Measurements from ENCODE around the gene ENTPD8. TPM values are rescaled to one million over a fixed set of nuclear protein-coding genes. Genes with fewer than 3 reads are reported as not detected.

Gene ENTPD8
- total RNA-seq, 1 donor from 2014 or later: 0.21 TPM

DNA sequence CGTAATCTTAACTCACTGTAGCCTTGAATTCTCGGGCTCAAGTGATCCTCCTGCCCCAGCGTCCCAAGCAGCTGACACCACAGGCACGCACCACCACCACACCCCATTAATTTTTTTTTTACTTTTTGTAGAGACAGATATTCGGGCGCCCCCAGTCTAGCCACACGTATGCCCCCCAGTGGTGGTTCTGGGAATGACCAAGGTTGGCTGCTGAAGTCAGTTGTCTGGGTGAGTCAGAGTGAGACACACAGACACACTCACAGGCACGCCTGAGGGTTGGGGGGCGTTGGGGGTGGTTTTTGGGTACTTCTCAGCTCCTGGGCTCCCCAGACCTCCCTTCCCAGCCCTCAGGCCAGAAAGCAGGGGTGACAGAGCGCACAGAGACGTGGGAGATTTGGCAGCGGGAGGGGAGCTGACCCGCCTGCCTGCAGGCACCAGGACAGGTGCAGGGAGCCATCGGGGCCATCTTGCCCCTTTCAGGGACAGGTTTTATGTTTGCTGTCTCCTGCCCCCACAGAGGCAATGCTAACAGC, 4.2 kb upstream of the ENTPD8 start:
- TF ChIP-seq, protein P1, sequence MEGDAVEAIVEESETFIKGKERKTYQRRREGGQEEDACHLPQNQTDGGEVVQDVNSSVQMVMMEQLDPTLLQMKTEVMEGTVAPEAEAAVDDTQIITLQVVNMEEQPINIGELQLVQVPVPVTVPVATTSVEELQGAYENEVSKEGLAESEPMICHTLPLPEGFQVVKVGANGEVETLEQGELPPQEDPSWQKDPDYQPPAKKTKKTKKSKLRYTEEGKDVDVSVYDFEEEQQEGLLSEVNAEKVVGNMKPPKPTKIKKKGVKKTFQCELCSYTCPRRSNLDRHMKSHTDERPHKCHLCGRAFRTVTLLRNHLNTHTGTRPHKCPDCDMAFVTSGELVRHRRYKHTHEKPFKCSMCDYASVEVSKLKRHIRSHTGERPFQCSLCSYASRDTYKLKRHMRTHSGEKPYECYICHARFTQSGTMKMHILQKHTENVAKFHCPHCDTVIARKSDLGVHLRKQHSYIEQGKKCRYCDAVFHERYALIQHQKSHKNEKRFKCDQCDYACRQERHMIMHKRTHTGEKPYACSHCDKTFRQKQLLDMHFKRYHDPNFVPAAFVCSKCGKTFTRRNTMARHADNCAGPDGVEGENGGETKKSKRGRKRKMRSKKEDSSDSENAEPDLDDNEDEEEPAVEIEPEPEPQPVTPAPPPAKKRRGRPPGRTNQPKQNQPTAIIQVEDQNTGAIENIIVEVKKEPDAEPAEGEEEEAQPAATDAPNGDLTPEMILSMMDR (IDR thresholded peaks at IDR 0.05; ENCODE audit: unreplicated experiment): peak; percentile 87
- no peaks in the 10 kb centered on the region for H3K9me3 Mint-ChIP-seq (ENCODE audit: unreplicated experiment)
- H3K4me1 Mint-ChIP-seq (ENCODE audit: unreplicated experiment): peaks cover 2% of the 10 kb centered on the region
- peaks cover 3% of the 10 kb centered on the region for H3K36me3 Mint-ChIP-seq (ENCODE audit: low read depth, unreplicated experiment)
- peaks cover 16% of the 10 kb centered on the region for H3K27me3 Mint-ChIP-seq (ENCODE audit: unreplicated experiment)
- peak; percentile 84 for DNase-seq (ENCODE audit: low spot score)
- H3K27ac Mint-ChIP-seq (ENCODE audit: unreplicated experiment): no peak overlapping the region
- H3K4me3 Mint-ChIP-seq (ENCODE audit: unreplicated experiment): no peak overlapping the region

DNA sequence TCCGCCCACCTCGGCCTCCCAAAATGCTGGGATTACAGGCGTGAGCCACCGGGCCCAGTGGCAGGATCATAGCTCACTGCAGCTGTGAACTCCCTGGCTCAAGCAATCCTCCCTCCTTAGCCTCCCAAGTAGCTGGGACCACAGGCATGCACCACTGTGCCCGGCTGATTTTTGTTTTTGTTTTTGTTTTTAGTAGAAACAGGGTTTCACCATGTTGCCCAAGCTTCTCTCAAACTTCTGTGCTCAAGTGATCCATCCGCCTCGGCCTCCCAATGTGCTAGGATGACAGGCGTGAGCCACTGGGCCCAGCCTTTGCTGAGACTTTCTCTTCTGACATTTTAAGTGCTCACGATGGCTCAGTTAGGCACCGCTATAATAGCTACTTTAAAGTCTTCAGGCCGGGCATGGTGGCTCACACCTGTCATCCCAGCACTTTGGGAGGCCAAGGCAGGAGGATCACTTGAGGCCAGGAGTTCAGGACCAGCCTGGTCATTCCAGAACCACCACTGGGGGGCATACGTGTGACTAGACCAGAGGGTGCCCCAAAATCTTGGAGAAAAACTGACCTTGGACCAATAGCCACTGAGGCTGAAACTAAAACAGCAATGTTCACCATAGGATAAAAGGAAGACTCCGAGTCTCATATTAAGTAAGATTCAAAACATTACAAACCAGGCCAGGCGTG, 3.1 kb upstream of the ENTPD8 start:
- Mint-ChIP-seq H3K36me3 (ENCODE audit: low read depth, unreplicated experiment) (peaks cover 3% of the 10 kb centered on the region), H3K4me1 (ENCODE audit: unreplicated experiment) (peaks cover 2% of the 10 kb centered on the region), H3K27ac (ENCODE audit: unreplicated experiment) (no peak overlapping the region), H3K4me3 (ENCODE audit: unreplicated experiment) (no peak overlapping the region), H3K9me3 (ENCODE audit: unreplicated experiment) (no peaks in the 10 kb centered on the region), H3K27me3 (ENCODE audit: unreplicated experiment) (peaks cover 16% of the 10 kb centered on the region)
- TF ChIP-seq, protein P1 (IDR thresholded peaks at IDR 0.05; ENCODE audit: unreplicated experiment): no peak
- DNase-seq (ENCODE audit: low spot score): no peak

DNA sequence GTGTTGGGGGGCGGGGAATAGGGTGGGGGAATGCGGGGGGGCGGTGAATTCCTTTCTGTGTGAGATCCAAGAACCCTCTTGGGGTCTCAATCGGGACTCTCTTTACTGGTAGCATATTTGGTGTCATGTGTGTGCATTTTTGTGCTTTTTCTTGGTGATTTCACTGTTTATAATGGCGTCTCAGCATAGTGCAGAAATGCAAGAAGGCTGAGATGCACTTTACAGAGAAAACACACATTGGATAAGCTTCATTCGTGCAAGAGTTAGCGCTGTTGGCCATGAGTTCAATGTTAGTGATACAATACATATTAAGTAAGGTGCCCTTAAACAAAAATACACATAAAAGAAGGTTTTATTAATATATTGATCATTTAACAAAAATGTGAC, 771 bp upstream of the ENTPD8 start:
- Mint-ChIP-seq H3K27me3 (ENCODE audit: unreplicated experiment) (peaks cover 11% of the 10 kb centered on the region), H3K36me3 (ENCODE audit: low read depth, unreplicated experiment) (peaks cover 3% of the 10 kb centered on the region), H3K9me3 (ENCODE audit: unreplicated experiment) (no peaks in the 10 kb centered on the region), H3K4me1 (ENCODE audit: unreplicated experiment) (peaks cover 2% of the 10 kb centered on the region), H3K4me3 (ENCODE audit: unreplicated experiment) (peak overlapping the region; percentile 80), H3K27ac (ENCODE audit: unreplicated experiment) (peak overlapping the region; percentile 73)
- TF ChIP-seq, protein P1 (IDR thresholded peaks at IDR 0.05; ENCODE audit: unreplicated experiment): no peak
- no peak for DNase-seq (ENCODE audit: low spot score)

DNA sequence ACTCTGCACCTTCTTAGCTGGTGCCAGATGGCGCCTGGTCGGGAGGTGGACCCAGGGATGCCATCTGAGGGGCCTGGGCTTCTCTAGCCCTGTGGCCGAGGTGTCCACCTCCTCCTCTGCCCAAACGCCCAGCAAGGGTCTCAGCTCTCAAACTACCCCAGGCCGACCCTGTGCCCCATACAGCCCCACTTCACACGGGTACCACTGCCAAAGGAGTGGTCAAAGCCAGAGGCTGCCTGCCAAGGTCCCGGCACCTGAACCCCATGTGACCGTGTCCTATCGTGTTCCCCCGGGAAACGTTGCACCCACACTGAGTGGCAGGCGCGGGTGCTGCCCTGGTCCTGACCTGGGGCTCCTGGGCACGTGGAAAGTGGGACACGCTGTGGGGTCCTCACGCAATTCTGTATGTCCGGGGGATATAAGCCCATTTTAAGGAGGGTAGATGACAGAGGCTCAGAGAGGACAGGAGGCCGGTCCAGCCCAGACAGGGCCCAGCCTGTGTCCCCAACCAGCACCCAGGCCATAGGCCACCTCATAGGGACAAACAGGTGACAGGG, 1.9 kb downstream of the ENTPD8 start:
- Mint-ChIP-seq H3K9me3 (ENCODE audit: unreplicated experiment) (no peaks in the 10 kb centered on the region), H3K4me3 (ENCODE audit: unreplicated experiment) (no peak overlapping the region), H3K27ac (ENCODE audit: unreplicated experiment) (no peak overlapping the region), H3K27me3 (ENCODE audit: unreplicated experiment) (peaks cover 5% of the 10 kb centered on the region), H3K36me3 (ENCODE audit: low read depth, unreplicated experiment) (peaks cover 3% of the 10 kb centered on the region), H3K4me1 (ENCODE audit: unreplicated experiment) (peaks cover 2% of the 10 kb centered on the region)
- TF ChIP-seq, protein P1 (IDR thresholded peaks at IDR 0.05; ENCODE audit: unreplicated experiment): no peak
- DNase-seq (ENCODE audit: low spot score): no peak

DNA sequence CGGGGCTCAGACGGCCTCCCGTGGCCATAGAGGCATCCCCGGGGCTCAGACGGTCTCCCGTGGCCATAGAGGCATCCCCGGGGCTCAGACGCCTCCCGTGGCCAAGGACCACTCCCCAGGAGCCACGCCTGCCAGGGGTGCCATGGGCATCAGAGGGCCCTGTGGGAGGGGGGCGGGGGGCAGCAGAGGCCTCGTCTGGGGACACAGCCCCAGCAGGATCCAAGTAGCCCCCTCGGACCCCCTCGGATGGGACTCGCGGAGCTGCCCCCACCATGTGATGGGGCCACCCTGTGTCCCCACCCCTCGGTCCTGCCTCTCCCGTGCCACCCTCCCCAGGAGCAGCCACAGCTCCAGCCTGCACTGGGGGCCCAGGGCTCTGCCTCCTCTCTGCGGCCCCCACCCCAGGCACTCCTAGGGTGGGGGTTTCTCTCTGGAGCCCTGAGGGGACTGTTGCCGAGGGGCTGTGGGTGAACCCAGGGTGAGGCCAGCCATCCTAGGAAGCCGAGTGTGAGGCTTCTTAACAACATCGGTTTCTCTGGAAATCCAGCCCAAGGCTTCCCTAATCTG, 2.5 kb downstream of the ENTPD8 start:
- Mint-ChIP-seq H3K4me1 (ENCODE audit: unreplicated experiment) (peaks cover 2% of the 10 kb centered on the region), H3K27me3 (ENCODE audit: unreplicated experiment) (peaks cover 5% of the 10 kb centered on the region), H3K4me3 (ENCODE audit: unreplicated experiment) (no peak overlapping the region), H3K36me3 (ENCODE audit: low read depth, unreplicated experiment) (peaks cover 3% of the 10 kb centered on the region), H3K27ac (ENCODE audit: unreplicated experiment) (no peak overlapping the region), H3K9me3 (ENCODE audit: unreplicated experiment) (no peaks in the 10 kb centered on the region)
- TF ChIP-seq, protein P1 (IDR thresholded peaks at IDR 0.05; ENCODE audit: unreplicated experiment): no peak
- DNase-seq (ENCODE audit: low spot score): no peak
